Sciatic nerve (tissue), 2 donors: Measurements from ENCODE around the gene DSCAML1. TPM values are rescaled to one million over a fixed set of nuclear protein-coding genes. Genes with fewer than 3 reads are reported as not detected.

Experiments
- ATAC-seq: fragments of 200-7000 bp; cut with Tn5 transposase; one replicate; pipeline ENCODE4 v1.9.1; 2020; ENCODE audit warnings: mild to moderate bottlenecking, moderate library complexity
- DNase-seq: peaks from one replicate; pipeline ENCODE4 v3.0.0-alpha.2; 2020; ENCODE audit warnings: low spot score
- intact Hi-C: fragments of 100-400 bp; cut with DNase I; formaldehyde crosslinking; loops from one replicate; pipeline ENCODE4 v1.14.2; 2022
- total RNA-seq: library from RNA; stranded (reverse); fragmentation: NEBNext Ultra II Directional; extraction: Animal tissue kit (Norgen Biotek cat#: 25700); gene quantifications from one replicate; pipeline ENCODE4 v1.2.1, GENCODE V29; 2021
- donor health status: DM: no; HTN: no; CAD: no.
- donor health status: DM: no; HTN: no; CAD: no.

DSCAML1 gene
- total RNA-seq, 1 donor from 2014 or later, result 4.2 TPM

DNA sequence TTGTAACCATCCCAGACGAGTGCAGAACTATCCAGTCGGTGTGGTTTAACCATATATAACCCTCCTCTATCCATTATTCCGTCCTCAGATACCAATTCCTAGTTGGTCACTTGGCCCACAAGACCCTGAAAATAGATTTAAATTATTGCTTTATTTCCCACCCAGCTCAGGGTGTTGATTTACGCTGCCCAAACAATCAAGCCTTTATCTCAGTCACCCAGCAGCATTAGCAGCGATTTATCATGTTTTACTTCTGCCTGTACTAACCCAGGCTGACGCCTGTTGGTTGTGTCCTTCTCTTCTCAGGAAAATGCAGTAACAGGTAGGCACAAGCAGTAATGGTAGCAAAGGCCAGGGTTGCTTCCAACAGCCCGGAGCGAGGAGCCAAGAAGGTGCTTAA lies 81.2 kb downstream of the DSCAML1 start:
- ATAC-seq (no peak), DNase-seq (no peak)
- intact Hi-C loops, result no loop called here

DNA sequence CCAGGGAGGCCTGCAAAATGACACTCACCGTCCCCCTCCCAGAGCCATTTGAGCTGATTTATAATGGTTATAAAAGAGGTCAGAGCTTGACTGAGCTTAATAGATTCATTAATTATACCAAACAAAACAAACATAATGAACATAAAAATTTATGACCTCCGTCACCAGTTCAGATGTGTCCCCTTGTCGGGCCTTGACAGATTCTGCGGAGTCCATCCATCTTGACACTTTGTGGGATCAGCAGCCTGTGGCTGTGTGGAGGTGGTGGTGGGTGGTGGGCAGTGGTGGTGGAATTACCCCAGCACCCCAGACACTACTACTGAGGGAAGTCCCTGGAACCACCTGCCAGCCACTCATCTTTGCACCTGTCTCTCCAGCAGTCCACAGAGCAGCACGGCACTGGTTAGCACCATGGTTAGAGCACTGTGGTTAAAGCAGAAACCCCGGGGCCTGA lies 83.5 kb downstream of the DSCAML1 start:
- intact Hi-C loops, result no loop called here
- ATAC-seq (no peak), DNase-seq (no peak)

DNA sequence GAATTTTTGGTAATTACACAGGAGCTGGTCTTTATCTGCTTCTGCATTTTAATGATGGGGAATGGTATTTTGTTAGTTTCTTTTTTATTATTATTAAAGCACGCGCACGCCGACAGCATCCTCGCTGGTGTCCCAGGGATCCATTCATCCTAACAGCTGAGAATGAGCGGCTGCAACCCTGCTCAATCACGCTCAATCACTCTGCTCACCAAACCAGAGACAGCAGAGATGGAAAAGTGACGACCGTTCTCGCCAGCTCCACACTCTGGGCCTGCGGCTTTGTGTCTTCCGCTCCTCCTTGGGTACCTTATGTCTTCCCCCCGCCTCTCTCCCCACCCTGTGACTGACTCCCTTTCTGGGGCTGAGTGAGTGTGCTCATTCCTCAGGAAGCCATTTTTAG lies 84.5 kb downstream of the DSCAML1 start:
- intact Hi-C loops, result loop anchor here (1.0 kb wide), 1 partner anchor 47 kb away; no protein-coding TSS in a partner anchor
- no peak for DNase-seq
- no peak for ATAC-seq

DNA sequence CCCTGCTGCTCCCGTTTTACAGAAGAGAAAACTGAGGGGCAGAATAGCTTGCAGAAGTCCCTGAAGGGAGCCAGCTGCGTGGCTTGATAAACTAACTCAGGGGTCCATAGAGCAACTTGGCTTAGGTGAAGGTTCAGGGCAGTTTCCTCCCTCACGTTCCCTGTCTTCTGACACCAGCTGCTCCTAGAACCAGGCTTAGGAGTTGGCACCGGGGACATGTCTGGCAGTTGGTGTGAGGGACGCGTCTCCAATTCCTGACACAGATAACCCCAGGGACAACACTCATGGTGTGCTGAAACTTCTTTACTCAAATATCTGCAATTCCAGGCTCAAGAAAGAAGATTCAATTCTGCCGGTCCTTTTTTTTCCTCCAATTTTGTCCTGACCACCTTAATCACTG lies 85.7 kb downstream of the DSCAML1 start:
- ATAC-seq (no peak), DNase-seq (no peak)
- intact Hi-C loops, result no loop called here

DNA sequence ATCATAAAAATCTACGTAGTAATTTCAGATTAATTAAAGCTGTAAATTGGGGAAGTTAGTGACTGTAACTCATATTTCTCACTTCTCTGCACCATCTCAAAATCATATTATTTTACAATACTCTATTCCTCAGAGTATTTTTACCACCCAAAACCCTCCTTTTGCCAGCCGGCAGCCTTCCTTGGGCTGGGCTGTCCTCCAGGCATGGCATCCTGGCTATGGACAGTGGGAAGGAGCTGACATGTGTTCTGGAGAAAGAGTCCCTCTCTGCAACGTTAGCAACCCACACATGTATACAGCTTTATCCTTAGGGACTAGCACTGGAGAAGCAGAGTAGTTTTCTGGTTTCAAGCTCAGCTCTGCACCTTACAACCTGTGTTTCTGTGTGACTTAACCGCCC lies 86.8 kb downstream of the DSCAML1 start:
- no peak for ATAC-seq
- intact Hi-C loops, result no loop called here
- DNase-seq, result no peak

DNA sequence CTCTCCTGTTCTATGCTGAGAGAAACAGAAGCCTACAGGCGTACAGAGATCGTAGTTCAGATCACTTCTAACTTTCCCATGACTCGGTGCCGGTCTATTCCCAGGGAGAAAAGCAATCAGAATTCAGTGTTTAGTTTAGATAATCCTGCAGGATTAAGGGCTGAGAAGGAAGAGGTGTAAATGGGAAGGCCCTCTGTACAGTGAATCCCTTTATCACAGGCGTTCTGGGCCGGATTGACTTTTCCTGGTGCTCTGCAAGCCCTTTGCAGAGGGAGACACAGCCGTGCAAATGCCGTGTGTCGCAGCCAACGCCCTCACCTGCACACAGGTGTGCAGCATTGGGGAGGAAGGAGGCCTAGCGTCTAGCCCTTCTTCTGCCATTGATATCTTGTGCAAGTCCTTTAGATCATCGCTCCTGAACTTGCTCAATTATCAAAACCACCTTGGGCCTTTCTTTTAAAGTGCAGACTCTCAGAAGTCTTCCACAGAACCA lies 90.6 kb downstream of the DSCAML1 start:
- intact Hi-C loops, result no loop called here
- DNase-seq (no peak), ATAC-seq (no peak)

DNA sequence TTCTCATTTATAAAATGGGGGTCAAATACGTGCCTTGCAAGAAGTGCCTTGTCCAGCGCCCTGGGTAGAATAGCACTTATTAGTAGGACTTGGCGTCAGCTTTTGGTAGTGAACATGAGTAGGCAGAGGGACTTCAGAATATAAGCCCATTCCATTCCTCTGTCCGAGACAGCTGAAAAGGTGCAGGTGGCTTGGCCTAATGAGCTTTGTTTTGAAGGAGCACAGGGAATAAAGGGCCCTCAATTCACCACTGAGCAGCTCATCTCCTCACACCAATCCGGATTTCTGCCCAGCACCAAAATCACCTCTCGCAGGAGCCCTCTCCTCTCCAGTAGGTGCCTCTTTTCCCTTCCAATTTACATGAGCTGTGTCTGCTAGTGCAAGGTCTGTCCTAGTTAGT lies 91.2 kb downstream of the DSCAML1 start:
- intact Hi-C loops, result no loop called here
- ATAC-seq (no peak), DNase-seq (no peak)

DNA sequence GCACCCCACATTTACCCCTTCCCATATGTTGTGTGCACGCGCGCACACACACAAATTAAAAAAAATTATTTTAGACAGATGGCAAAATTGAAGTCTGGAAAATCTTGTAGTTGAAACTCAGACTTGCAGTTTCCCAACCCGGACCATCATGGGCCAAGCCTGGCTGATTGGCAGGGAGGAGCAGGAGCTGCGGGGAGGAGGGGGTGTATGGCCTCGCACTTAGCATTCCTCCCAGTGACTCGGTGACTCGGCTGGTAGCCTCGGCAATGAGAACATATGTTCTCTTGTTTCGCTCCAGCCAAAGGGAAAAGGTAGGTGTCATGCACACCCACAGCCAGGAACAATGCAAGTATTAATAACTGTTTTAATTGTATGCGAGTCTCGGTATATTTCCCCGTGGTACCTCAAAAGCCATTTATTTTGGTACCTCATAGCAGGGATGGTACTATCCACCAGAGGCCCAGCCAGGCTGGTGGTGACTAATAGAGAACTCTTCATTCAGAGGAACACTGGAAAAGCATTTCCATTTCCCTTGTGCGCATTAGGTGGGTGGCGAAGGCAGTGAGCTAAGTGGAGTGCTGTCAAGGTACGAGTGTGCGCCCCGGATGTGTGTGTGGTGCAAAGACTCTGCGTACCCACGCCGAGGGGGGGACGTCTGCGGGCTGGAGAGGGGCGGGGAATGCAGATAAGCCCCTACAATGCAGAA lies 92.5 kb downstream of the DSCAML1 start:
- intact Hi-C loops, result no loop called here
- DNase-seq (no peak), ATAC-seq (no peak)

DNA sequence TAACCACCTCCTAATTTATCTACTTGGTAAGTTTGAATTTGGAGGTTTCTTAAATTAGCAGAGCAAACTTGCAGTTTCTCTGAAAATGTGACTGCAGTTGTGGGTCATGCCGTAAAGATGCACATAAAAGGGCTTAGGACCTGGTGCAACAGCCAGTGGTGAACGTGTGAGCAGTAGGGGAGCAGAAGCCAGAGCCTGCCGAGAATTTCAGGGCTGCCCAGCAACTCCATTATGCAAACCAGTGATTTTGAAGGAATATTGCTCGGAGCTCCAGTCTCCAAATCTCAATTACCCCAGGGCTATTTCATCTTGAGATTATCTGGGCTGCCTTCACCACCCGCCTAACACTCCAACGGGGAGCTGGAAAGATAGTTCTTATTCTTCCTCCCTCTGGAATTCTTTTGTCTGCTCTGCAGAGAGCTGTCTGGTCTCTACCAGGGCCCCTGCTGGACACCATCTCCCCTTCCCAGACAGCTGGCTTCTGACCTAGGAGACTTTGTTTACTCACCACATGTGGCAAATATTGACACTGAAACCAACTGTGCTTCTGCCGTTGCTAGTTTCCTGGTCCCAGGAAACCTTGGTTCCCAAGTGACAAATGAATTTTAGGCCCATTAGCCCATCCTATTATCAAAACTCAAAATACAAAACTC lies 93.9 kb downstream of the DSCAML1 start:
- intact Hi-C loops, result no loop called here
- DNase-seq, result no peak
- no peak for ATAC-seq

DNA sequence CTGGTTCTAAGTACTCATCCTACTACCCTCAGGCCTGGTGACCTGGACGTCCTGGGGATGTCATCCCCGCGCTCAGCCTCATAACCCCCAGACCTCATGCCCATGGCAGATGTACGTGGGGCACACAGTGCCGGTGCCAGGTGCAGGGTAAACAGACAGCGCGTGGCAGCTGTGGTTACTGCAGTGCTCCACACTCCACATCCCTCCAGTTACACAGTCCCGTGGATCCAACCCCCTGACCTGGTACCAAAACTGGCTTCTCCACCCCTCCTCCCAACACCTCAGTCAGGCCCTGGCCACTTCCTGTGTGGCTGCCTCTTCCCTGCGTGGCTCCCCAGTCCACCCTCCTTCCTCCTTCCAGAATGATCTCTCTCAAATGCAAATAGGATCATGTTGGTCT lies 95.2 kb downstream of the DSCAML1 start:
- no peak for ATAC-seq
- intact Hi-C loops, result no loop called here
- DNase-seq, result no peak

DNA sequence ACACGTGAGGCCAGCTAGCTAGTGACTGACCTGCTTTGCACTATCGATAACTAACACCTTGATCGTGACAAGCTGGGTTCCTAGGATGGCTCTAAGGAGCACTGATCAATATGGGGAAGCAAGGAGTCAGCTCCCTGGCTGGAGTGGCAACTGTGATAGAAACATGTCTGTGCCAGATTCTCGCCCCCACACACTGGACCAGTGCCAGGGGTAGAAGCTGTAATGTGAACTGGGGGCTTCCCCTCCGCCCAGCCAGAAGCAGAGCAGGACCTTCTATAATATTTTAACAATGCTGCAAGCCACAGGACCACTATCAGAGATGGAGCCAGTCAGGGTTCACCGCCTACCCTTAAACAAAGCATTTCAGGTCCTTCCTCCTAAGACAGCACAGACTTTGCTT lies 96.5 kb downstream of the DSCAML1 start:
- ATAC-seq (no peak), DNase-seq (no peak)
- intact Hi-C loops, result no loop called here

DNA sequence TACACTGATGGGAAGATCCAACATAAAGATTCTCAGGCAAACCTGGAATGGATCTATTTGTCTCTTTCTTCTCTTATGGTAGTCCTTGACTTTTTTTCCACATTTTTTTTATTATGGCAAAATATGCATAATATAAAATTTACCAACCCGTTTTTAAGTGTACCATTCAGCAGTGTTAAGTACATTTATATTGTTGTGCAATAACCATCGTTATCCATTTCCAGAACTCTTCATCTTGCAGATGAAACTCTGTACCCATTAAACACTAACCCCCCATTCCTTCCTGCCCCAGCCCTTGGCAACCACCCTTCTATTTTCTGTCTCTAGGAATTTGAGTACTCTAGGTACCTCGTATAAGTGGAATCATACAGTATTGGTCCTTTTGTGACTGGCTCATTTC lies 99.7 kb downstream of the DSCAML1 start:
- ATAC-seq, result no peak
- intact Hi-C loops, result no loop called here

DNA sequence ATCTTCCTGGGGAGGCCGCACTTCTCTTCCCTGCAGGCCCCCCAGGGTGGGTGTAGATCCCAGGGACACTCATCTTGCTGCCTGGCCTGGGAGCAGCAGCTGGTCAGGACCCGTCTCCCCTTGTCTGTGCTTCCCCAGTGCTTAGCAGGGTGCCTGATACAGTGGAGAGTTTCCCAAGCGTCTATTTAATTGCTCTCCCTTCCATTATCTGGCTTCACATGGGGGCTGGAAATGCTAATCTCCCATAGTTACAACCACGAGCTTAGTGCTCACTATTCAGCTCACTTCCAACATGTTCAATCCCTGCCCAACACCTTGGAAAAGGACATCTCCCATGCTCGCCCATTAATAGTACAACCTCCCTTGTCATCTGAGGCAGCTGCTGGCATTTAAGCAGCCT lies 100.5 kb downstream of the DSCAML1 start:
- ATAC-seq (no peak), DNase-seq (no peak)
- intact Hi-C loops, result no loop called here

More for the DNA sequence above, 99.7 kb downstream of the DSCAML1 start:
- DNase-seq, result no peak

DNA sequence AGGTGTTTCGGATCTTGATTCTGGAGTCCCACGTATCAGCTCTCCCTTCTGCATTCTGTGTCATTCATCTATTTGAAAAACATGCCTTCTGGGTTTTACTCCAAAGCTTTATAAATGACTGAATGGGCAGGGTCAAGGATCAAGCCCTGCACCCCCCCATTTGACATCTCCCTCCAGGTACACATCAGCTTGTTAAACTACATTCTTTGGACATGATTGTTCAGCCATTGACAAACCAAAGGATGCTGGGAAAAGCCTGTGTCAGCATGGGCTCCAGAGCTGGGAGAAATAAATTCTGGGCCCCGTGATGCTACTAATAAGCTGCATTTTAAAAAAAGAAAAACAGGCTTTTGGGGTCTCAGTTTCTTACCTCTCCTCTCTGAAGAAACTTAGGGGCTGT lies 103.7 kb downstream of the DSCAML1 start:
- intact Hi-C loops, result no loop called here
- ATAC-seq (no peak), DNase-seq (no peak)

DNA sequence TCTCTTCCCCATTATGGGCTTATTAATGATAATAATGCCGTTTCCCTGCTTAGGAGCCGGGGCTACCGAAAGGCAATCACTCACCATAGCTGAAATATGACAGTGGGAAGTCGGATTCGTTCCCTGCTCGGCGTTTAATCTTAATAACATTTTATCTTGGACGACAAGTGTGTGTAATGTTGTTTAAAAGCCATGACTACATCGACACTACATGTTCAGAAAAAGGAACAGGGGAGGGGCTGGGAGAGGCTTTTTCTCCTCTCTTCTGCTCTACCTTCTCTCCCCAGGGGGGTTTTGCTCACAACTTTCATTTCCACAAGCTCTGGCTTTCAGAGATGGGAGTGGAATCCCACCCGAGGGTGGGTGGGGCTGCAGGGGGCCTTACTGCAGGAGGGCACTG lies 105.5 kb downstream of the DSCAML1 start:
- intact Hi-C loops, result no loop called here
- ATAC-seq (no peak), DNase-seq (no peak)

DNA sequence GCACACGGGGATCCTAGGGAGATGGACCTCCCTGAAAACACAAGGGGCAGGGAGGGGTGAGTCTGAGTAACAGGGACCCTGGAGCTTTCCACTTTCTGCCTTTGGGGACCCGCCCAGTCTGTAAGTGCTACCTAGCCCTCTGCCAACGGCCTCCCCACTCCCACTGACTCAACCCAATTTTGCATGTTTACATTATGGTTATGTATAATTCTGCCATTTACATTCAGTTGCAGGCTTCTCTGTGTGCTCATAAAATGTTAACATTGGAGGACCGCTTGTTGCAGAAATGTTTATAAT lies 105.8 kb downstream of the DSCAML1 start:
- no peak for ATAC-seq
- intact Hi-C loops, result no loop called here
- no peak for DNase-seq

DNA sequence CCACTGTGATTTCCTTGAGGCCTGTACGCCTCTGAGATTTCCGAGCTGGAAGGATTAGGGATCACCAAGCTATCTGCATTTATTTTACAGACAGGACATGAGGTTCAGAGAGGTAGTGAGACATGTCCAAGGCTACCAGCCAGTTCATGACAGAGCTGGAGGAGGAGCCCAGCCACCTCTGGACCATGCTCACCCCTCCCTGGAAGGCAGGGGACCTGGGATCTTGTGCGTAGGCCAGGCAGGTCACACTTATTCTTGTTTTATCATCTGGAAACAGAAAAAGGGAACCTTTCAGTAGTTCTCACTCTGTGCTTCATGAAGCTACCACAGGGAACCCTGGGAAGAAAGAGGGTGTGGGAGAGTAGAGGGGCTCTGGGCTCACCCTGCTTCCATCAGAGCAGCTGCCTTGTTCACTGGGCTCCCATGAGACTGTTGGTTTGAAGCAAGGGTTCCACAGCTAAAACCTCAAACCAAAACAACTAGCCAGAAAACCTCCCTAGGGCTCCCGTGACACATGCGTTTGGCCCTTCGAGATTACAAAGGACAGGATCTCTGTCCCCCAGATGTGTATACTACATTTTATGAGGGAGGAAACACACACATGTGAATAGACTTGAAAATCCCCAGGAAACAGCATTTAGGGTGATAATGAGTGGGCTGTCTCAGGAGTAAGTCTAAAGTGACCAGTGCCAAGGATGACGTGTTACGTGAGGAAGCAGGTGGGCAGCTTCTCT lies 106.4 kb downstream of the DSCAML1 start:
- intact Hi-C loops, result no loop called here
- ATAC-seq, result no peak
- DNase-seq, result no peak

DNA sequence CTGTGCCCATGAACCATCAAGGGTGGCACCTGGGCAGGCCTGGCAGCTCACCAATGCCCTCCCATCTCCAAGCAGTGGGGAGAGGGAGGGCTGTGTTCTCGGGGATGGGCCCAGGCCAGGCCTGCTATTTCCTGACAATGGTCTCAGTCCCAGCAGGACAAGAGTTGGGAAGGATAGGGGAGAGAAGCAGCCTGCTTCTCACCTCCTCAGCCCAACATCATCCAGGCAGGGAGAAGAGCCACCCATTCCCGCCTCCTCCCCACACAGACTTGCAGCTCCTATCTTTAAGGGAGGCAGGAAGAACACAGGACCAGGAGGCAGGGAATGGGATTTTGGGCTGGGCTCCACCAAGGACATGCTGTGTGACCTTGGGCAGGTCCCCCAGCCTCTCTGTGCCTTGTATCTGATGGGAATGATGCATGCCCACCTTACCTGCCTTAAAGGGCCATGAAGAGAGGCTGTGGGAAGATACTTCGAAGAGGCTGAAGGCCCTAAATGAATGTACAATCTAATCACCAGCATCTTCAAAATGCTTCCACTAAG lies 108.7 kb downstream of the DSCAML1 start:
- ATAC-seq (no peak), DNase-seq (no peak)
- intact Hi-C loops, result no loop called here

DNA sequence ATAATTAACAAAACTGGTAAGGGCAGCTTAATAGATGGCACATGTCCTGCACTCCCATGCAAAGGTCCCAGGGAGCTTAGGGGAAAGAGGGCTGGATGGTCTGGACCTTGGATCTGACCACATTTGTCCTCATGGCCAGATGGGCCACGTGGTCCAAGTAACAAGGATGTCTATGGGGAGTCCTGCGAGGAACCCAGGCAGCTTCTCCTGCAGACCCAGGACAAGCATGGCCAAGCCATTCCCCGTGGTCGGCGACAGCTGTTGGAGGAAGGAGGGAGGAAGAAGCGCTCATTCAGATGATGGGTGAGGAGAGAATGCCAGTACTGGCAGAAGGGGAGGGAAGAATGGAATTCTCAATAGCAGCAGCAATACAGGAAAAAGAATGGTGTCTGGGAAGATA lies 109.2 kb downstream of the DSCAML1 start:
- DNase-seq, result no peak
- intact Hi-C loops, result no loop called here
- no peak for ATAC-seq

DNA sequence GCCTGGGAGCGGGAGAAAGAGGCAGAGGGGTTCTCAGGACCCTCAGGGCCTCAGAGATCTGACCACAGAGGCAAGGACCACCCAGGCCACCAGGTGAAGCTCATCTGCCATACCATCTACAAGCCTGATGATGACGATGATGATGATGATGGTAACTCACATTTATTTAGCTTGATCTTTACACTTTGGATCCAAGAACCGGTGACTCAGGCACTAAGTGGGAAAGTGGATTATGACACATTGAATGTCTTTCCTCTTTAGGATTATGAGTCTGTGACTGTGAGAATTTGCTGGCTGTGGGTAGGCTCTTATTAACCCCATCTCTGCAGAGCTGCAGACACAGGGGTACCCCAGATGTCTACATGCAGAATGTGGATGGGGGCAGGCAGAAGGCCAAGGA lies 110.3 kb downstream of the DSCAML1 start:
- DNase-seq (no peak), ATAC-seq (no peak)
- intact Hi-C loops, result no loop called here
